DOHH2 (cell line): ENCODE measurements around the gene WDR33.

Source experiments
- H3F3A ChIP-seq: fragments of 200-600 bp; sonication (generic), shearing (Covaris generic); 2 replicates; pipeline ENCODE4 v1.6.0; 2016; ENCODE audit warnings: antibody characterized with exemption, mild to moderate bottlenecking; ENCODE audit not compliant: control insufficient read depth, insufficient read depth
- H3K27ac ChIP-seq: fragments of 200-600 bp; sonication (generic); 2 replicates; pipeline ENCODE4 v1.5.1; 2014; ENCODE audit warnings: low read depth, mild to moderate bottlenecking, low read length, moderate library complexity
- H3K27me3 ChIP-seq: fragments of 200-600 bp; sonication (generic); 2 replicates; pipeline ENCODE4 v1.6.1; 2014; ENCODE audit warnings: mild to moderate bottlenecking, low read length, mixed read lengths; ENCODE audit not compliant: control insufficient read depth
- H3K36me3 ChIP-seq: fragments of 200-600 bp; sonication (generic); 2 replicates; pipeline ENCODE4 v1.6.1; 2014; ENCODE audit warnings: mild to moderate bottlenecking, low read length, moderate library complexity, mixed read lengths; ENCODE audit not compliant: control insufficient read depth
- H3K4me1 ChIP-seq: fragments of 200-600 bp; sonication (generic); 2 replicates; pipeline ENCODE4 v1.6.1; 2014; ENCODE audit warnings: mild to moderate bottlenecking, low read length, mixed read lengths; ENCODE audit not compliant: control insufficient read depth
- H3K4me2 ChIP-seq: fragments of 200-600 bp; sonication (generic); 2 replicates; pipeline ENCODE4 v1.6.0; 2014; ENCODE audit warnings: mild to moderate bottlenecking, low read length, moderate library complexity
- H3K4me3 ChIP-seq: fragments of 200-600 bp; sonication (generic); 2 replicates; pipeline ENCODE4 v1.5.1; 2014; ENCODE audit warnings: mild to moderate bottlenecking, low read length, mixed read lengths
- H3K79me2 ChIP-seq: fragments of 200-600 bp; sonication (generic); 2 replicates; pipeline ENCODE4 v1.6.1; 2014; ENCODE audit warnings: mild to moderate bottlenecking, low read length, mixed read lengths; ENCODE audit not compliant: control insufficient read depth
- H3K9me2 ChIP-seq: fragments of 200-600 bp; sonication (generic); replicated peaks from 2 replicates; pipeline ENCODE4 v1.6.1; 2014; ENCODE audit warnings: mild to moderate bottlenecking, low read length, mixed read lengths; ENCODE audit not compliant: control insufficient read depth
- H3K9me3 ChIP-seq: fragments of 200-600 bp; sonication (generic); 2 replicates; pipeline ENCODE4 v1.6.1; 2014; ENCODE audit warnings: antibody characterized with exemption, low read length, mixed read lengths; ENCODE audit not compliant: control insufficient read depth, insufficient read depth
- H4K20me1 ChIP-seq: fragments of 200-600 bp; sonication (generic); 2 replicates; pipeline ENCODE4 v1.6.0; 2014; ENCODE audit warnings: low read depth, mild to moderate bottlenecking, antibody characterized with exemption, low read length, moderate library complexity; ENCODE audit not compliant: control insufficient read depth, insufficient read depth
- EZH2phosphoT487 ChIP-seq: fragments of 200-600 bp; sonication (generic); IDR thresholded peaks from 2 replicates; pipeline ENCODE4 v1.6.1; 2017; ENCODE audit warnings: borderline replicate concordance, mild to moderate bottlenecking, antibody characterized with exemption, low read length, moderate library complexity, mixed read lengths
- TF ChIP-seq, protein P1 (sequence below): fragments of 200-600 bp; sonication (generic); IDR thresholded peaks from one replicate; pipeline ENCODE4 v1.5.1; 2014; ENCODE audit warnings: antibody characterized with exemption, mild to moderate bottlenecking, low read depth, low read length; ENCODE audit not compliant: poor library complexity, severe bottlenecking

WDR33 gene

DNA sequence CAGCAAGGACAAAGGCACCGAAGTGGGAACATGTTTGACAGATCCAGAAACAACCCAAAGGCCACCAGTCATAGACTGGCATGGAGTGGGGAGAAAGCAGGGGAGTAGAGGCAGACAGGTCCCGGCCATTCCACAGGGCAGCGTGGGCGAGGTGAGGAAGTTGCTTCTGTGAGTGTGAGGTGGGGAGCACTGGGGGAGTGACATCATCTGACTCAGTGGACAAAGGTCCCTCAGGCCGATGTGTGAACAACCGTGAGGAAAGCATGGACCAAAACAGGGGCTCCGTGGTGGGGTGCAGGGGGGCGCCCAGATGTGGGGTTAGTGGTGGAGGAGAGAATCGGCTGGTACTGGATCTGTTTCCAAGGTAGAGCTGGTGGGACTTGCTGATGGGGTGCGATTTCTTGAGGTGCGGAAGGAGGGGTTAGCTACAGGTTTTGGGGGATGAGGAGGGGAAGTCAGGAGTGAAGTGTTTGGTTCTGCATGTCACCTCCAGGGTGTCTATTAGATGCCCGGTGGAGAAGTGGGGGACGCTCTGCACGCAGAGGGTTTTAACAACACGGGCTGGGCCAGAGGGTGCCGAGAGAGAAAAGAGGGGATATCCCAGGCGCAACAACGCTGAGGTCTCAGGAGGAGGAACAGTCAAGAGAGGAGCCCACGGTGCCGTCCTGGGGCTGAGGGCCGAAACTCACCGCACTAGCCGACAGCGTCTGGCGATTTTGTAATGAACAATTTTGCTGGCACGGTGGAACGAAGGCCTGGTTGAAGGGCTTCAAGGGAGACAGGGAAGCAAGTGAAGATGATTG lies 112.2 kb downstream of the WDR33 start:
- Histone ChIP-seq H3K27me3 (no peaks in the 10 kb centered on the region), H4K20me1 (peaks cover 6% of the 10 kb centered on the region; the same call in 1 of the 2 replicates), H3K36me3 (peaks cover 15% of the 10 kb centered on the region), H3K9me3 (no peaks in the 10 kb centered on the region), H3K27ac (no peak overlapping the region), H3F3A (peaks cover 8% of the 10 kb centered on the region), H3K9me2 (no peaks in the 10 kb centered on the region), H3K4me2 (no peak overlapping the region), H3K4me3 (no peak overlapping the region), H3K4me1 (peaks cover 30% of the 10 kb centered on the region), H3K79me2 (peaks cover 17% of the 10 kb centered on the region)
- TF ChIP-seq, protein P1, sequence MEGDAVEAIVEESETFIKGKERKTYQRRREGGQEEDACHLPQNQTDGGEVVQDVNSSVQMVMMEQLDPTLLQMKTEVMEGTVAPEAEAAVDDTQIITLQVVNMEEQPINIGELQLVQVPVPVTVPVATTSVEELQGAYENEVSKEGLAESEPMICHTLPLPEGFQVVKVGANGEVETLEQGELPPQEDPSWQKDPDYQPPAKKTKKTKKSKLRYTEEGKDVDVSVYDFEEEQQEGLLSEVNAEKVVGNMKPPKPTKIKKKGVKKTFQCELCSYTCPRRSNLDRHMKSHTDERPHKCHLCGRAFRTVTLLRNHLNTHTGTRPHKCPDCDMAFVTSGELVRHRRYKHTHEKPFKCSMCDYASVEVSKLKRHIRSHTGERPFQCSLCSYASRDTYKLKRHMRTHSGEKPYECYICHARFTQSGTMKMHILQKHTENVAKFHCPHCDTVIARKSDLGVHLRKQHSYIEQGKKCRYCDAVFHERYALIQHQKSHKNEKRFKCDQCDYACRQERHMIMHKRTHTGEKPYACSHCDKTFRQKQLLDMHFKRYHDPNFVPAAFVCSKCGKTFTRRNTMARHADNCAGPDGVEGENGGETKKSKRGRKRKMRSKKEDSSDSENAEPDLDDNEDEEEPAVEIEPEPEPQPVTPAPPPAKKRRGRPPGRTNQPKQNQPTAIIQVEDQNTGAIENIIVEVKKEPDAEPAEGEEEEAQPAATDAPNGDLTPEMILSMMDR, result no peak
- TF ChIP-seq EZH2phosphoT487, result no peak

DNA sequence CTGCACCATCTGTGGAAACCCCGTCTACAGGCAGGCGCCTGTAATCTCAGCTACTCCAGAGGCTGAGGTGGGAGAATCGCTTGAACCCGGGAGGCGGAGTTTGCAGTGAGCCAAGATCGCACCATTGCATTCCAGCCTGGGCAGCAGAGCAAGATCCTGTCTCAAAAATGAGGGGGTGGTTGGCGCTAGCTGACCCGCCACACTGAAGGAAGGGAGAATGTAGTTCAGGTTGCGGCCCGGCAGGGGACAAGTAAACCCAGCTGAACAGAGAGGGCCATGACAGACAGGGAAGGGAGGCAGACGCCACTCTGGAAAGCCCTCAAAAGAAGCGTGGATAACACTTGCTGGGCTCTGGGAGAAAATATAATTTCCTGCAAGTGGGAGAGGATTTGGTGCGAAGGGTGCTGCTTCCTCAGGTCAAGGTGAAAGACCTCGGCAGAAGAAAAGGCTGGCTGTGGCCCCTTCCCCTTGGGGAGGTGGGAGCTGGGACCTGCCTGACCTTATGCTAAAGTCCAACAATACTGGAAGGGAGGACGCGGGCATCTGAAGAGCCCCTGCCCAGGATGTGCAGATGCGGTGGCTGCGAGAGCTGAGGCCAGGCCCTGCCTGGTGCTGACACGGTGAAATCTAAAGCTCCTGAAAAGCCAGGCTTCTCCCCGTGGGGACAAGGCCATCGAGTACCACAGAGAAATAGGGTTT lies 113.3 kb downstream of the WDR33 start:
- H3K36me3 ChIP-seq, result peaks cover 5% of the 10 kb centered on the region
- H3K27ac ChIP-seq, result no peak overlapping the region
- H3K27me3 ChIP-seq, result no peaks in the 10 kb centered on the region
- TF ChIP-seq, protein P1, result no peak
- no peak for TF ChIP-seq EZH2phosphoT487
- H3K4me1 ChIP-seq, result peaks cover 18% of the 10 kb centered on the region
- H4K20me1 ChIP-seq, result peaks cover 4% of the 10 kb centered on the region; the same call in 1 of the 2 replicates
- H3K79me2 ChIP-seq, result peaks cover 6% of the 10 kb centered on the region
- H3K9me2 ChIP-seq, result no peaks in the 10 kb centered on the region
- no peak overlapping the region for H3K4me2 ChIP-seq
- H3K9me3 ChIP-seq, result no peaks in the 10 kb centered on the region
- peaks cover 8% of the 10 kb centered on the region for H3F3A ChIP-seq
- no peak overlapping the region for H3K4me3 ChIP-seq

DNA sequence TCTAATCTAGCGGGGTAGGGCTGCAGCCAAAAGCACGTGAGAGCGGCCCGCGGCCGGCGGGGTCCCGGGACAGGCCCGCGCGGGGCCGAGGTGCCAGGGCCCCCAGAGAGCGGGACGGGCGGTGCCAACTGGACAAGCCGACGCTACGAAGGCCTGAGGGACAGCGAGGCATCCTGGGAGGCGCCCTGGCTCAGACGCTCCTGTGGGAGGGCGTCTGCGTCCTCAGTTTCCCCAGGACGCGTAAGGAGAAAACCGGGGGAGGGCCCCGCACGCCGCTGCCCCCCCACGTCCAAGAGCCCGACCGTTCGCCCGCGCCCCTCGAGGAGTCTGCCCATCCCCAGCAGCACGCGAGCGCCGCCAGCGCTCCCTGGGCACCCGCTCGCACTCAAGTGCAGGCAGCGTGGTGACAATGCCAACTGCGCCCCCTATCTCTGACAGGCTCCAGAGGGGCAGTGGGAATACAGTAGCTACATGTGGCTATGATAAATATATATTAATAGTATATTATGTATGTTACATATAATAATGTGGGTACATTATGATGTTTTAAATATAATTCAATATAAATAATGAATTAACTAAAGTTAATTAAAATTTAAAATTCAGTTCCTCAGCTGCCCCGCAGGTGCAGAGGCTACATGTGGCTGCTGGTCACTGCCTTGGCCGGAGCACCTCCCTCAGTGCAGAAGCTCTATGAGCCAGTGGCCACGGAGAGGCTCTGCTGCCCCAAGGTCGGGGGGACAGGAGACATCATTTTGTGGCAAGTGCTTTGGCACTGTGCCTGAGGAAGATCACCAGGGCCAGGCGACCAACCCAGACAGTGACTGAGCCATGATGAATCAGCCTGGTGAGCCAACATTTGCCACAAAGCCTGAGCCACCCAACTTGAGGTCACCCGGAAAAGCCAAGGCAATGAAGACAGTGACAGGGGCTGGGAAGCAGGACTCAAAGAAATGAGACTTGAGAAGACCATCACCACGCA lies 115.2 kb downstream of the WDR33 start:
- H3K4me2 ChIP-seq, result peak overlapping the region; percentile 52
- H4K20me1 ChIP-seq, result no peaks in the 10 kb centered on the region
- no peaks in the 10 kb centered on the region; the same call in 1 of the 2 replicates for H3K79me2 ChIP-seq
- H3K4me3 ChIP-seq, result peak overlapping the region; percentile 29; the same call in 1 of the 2 replicates
- peaks cover 5% of the 10 kb centered on the region for H3K9me3 ChIP-seq
- no peak overlapping the region for H3K27ac ChIP-seq
- no peaks in the 10 kb centered on the region for H3K9me2 ChIP-seq
- 0 out of 2 replicates have a peak, but pooled peaks cover 3% of the 10 kb centered on the region for H3F3A ChIP-seq
- H3K36me3 ChIP-seq, result no peaks in the 10 kb centered on the region
- TF ChIP-seq, protein P1, result peak; percentile 61
- no peak for TF ChIP-seq EZH2phosphoT487
- no peaks in the 10 kb centered on the region for H3K27me3 ChIP-seq
- H3K4me1 ChIP-seq, result peaks cover 10% of the 10 kb centered on the region
